HepG2 (cell line): ENCODE data around the gene ZBTB47. TPM values are rescaled to one million over a fixed set of nuclear protein-coding genes. Genes with fewer than 3 reads are reported as not detected.

Experiments used
- DPF2 ChIP-seq: sonication (generic); formaldehyde crosslinking; IDR thresholded peaks from 2 replicates; pipeline ENCODE4 v1.4.0; 2020; ENCODE audit warnings: mild to moderate bottlenecking, low read depth, missing genetic modification reagents, borderline replicate concordance
- HIVEP1 ChIP-seq: sonication (generic); formaldehyde crosslinking; IDR thresholded peaks from 2 replicates; pipeline ENCODE4 v1.4.0; 2020; ENCODE audit warnings: mild to moderate bottlenecking, missing genetic modification reagents
- HNF1A ChIP-seq, 2 experiments: sonication (generic) in 1 of 2; formaldehyde crosslinking in 1 of 2; IDR thresholded peaks; 2 replicates each; pipeline versions ENCODE4 v1.4.0 to v1.6.1; 2016 to 2020; ENCODE audit warnings: borderline replicate concordance in 1 of 2, low read depth in 1 of 2, mild to moderate bottlenecking in 1 of 2, missing genetic modification reagents in 1 of 2
- KDM5B ChIP-seq: sonication (generic); formaldehyde crosslinking; IDR thresholded peaks from 2 replicates; pipeline ENCODE4 v1.4.0; 2020; ENCODE audit warnings: missing genetic modification reagents, mild to moderate bottlenecking, borderline replicate concordance
- NFKBIZ ChIP-seq: IDR thresholded peaks from 2 replicates; pipeline ENCODE4 v1.6.1; 2018; ENCODE audit warnings: missing genetic modification reagents, missing compliant biosample characterization
- SCMH1 ChIP-seq: sonication (generic); formaldehyde crosslinking; IDR thresholded peaks from 2 replicates; pipeline ENCODE4 v1.9.0; 2021; ENCODE audit warnings: missing genetic modification reagents, mild to moderate bottlenecking, borderline replicate concordance
- SOX6 ChIP-seq, 2 experiments: fragments of 450-650 bp in 1 of 2; sonication (generic) in 1 of 2; formaldehyde crosslinking in 1 of 2; IDR thresholded peaks; 2 replicates each; pipeline versions ENCODE4 v1.4.0 to v1.6.1; 2017 to 2020; ENCODE audit warnings: antibody characterized with exemption in 1 of 2, mild to moderate bottlenecking in 1 of 2, missing genetic modification reagents in 1 of 2
- TEF ChIP-seq: sonication (generic); formaldehyde crosslinking; IDR thresholded peaks from 2 replicates; pipeline ENCODE4 v1.5.0; 2020; ENCODE audit warnings: missing genetic modification reagents
- ZFP41 ChIP-seq: sonication (generic); formaldehyde crosslinking; IDR thresholded peaks from 2 replicates; pipeline ENCODE4 v1.4.0; 2020; ENCODE audit warnings: mild to moderate bottlenecking, missing genetic modification reagents, borderline replicate concordance
- ZNF407 ChIP-seq: sonication (generic); formaldehyde crosslinking; IDR thresholded peaks from one replicate; pipeline ENCODE4 v1.5.1; 2020; ENCODE audit warnings: mild to moderate bottlenecking, missing genetic modification reagents; ENCODE audit errors: not compliant biosample characterization
- ZNF484 ChIP-seq: sonication (generic); formaldehyde crosslinking; IDR thresholded peaks from 2 replicates; pipeline ENCODE4 v1.5.1; 2020; ENCODE audit warnings: mild to moderate bottlenecking, low read depth, missing genetic modification reagents, borderline replicate concordance
- ZNF788 ChIP-seq: sonication (generic); formaldehyde crosslinking; IDR thresholded peaks from 2 replicates; pipeline ENCODE4 v1.5.0; 2020; ENCODE audit warnings: mild to moderate bottlenecking, missing genetic modification reagents, borderline replicate concordance
- polyA plus RNA-seq, 8 experiments: library from polyadenylated mRNA; depleted of rRNA in 3 of 8; stranded (reverse) in 7 of 8; unstranded in 1 of 8; fragments of >200 nt; fragmentation: Illumina TruSeq in 4 of 8; extraction: Trizol in 4 of 8; gene quantifications; 2 replicates each; pipeline versions ENCODE4 v1.2.1 to v1.2.3, GENCODE V29; 2011 to 2016; ENCODE audit warnings: low read depth in 4 of 8, missing spikeins in 1 of 8, mixed read lengths in 1 of 8; ENCODE audit not compliant: insufficient read depth in 1 of 8
- total RNA-seq, 5 experiments: library from RNA; depleted of rRNA; stranded (reverse); fragments of >200 nt; fragmentation: Illumina TruSeq; extraction: Trizol; gene quantifications; 2 replicates each; pipeline ENCODE4 v1.2.3, GENCODE V29; 2016; ENCODE audit warnings: low read depth in 1 of 5

Gene ZBTB47
- total and polyA plus RNA-seq, 2 of the 13 experiments (the other 11 are each of a cell fraction or from before 2014, with no cell fraction given) = 1.5 to 3.1 TPM

GRCh38 chr3:42652611-42653302 is 740 bp upstream of the ZBTB47 start (continued):
- no peak for TF ChIP-seq ZNF407
- TF ChIP-seq TEF (CRISPR knock-in tag) = no peak
- no peak for TF ChIP-seq ZFP41
- no peak for TF ChIP-seq NFKBIZ (CRISPR knock-in tag)
- TF ChIP-seq HIVEP1 (CRISPR knock-in tag) = 0 out of 2 replicates have a peak, but pooled peaks have one; percentile 34
- TF ChIP-seq KDM5B (CRISPR knock-in tag) = peak; percentile 16; the same call in 1 of the 2 replicates
- no peak for TF ChIP-seq ZNF484 (CRISPR knock-in tag)
- no peak for TF ChIP-seq ZNF788 (CRISPR knock-in tag)
- no peak for TF ChIP-seq DPF2 (CRISPR knock-in tag)
- no peak for TF ChIP-seq SCMH1 (CRISPR knock-in tag)
- no peak for TF ChIP-seq SOX6 (IDR thresholded peaks at IDR 0.05)
- 0 out of 2 replicates have a peak, but pooled peaks have one; percentile 17 for TF ChIP-seq SOX6 (CRISPR knock-in tag; IDR thresholded peaks at IDR 0.05)
- no peak for TF ChIP-seq HNF1A (IDR thresholded peaks at IDR 0.05; ENCODE audit: low read depth)
- no peak for TF ChIP-seq HNF1A (CRISPR knock-in tag; IDR thresholded peaks at IDR 0.05; ENCODE audit: borderline replicate concordance)
